NCI-H146 (cell line): ENCODE results near the gene GABBR2.
"Not testable (repeated sequence)": the region's sequence is repeated elsewhere in the genome, so short reads cannot be mapped to it uniquely, and the experiment has no call there.

ENCODE experiments used
- DNase-seq: peaks from one replicate; lab custom pipeline; 2025; lab: John Stamatoyannopoulos, UW

GABBR2 gene

GRCh38 chr9:98477884-98478283 lies 230.9 kb downstream of the GABBR2 start:
- DNase-seq, result no peak

GRCh38 chr9:98472216-98472615 lies 236.5 kb downstream of the GABBR2 start:
- DNase-seq, result no peak

GRCh38 chr9:98471185-98471584 lies 237.6 kb downstream of the GABBR2 start:
- no peak for DNase-seq

- no peak for DNase-seq
Observed at GRCh38 chr9:98468567-98469239, 240.0 kb downstream of the GABBR2 start.

- DNase-seq, result no peak
Observed at GRCh38 chr9:98465799-98466198, 242.9 kb downstream of the GABBR2 start.

- DNase-seq, result not testable (repeated sequence)
Observed at GRCh38 chr9:98464156-98464690, 244.5 kb downstream of the GABBR2 start.

GRCh38 chr9:98462310-98462709 lies 246.4 kb downstream of the GABBR2 start:
- no peak for DNase-seq

- no peak for DNase-seq
Observed at GRCh38 chr9:98460704-98461103, 248.0 kb downstream of the GABBR2 start.

GRCh38 chr9:98457726-98458370 lies 250.9 kb downstream of the GABBR2 start:
- no peak for DNase-seq

GRCh38 chr9:98456156-98456613 lies 252.6 kb downstream of the GABBR2 start:
- DNase-seq, result no peak

- DNase-seq, result no peak
Observed at GRCh38 chr9:98455256-98456155, 253.2 kb downstream of the GABBR2 start.

- no peak for DNase-seq
Observed at GRCh38 chr9:98453589-98454311, 255.0 kb downstream of the GABBR2 start.

GRCh38 chr9:98451576-98451975 lies 257.2 kb downstream of the GABBR2 start:
- no peak for DNase-seq

GRCh38 chr9:98450496-98450895 lies 258.2 kb downstream of the GABBR2 start:
- no peak for DNase-seq

GRCh38 chr9:98449871-98450270 lies 258.9 kb downstream of the GABBR2 start:
- DNase-seq, result no peak

GRCh38 chr9:98445576-98445975 lies 263.2 kb downstream of the GABBR2 start:
- DNase-seq, result peak; percentile 88

- DNase-seq, result no peak
Observed at GRCh38 chr9:98444601-98445000, 264.1 kb downstream of the GABBR2 start.

- DNase-seq, result no peak
Observed at GRCh38 chr9:98442541-98442940, 266.2 kb downstream of the GABBR2 start.

GRCh38 chr9:98442114-98442513 lies 266.6 kb downstream of the GABBR2 start:
- no peak for DNase-seq

GRCh38 chr9:98438666-98439065 lies 270.1 kb downstream of the GABBR2 start:
- no peak for DNase-seq

GRCh38 chr9:98437458-98438034 lies 271.2 kb downstream of the GABBR2 start:
- DNase-seq, result no peak
